NCI-H526 (cell line): Measurements from ENCODE around the gene IRGC.

Experiments used
- DNase-seq, 2 experiments: peaks; one replicate each; lab custom pipeline; 2025; lab: John Stamatoyannopoulos, UW

The IRGC gene

DNA sequence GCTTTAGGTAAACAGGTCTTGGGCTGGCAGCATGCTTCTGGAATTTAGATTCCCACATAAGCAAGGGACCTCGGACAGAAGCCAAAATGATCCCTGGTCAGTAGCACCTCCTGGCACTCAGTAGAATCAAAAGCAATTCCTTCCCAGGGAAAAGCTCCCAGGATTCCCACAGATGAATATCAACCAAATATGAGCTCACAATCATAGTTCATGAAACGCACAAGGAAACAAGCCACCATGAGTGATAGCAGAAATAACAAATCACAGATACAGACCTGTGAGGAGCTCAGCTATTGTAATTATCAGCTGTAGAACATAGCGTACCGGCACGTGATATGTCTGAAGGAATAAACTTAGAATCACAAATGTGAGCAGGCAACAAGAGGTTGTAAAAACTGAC, 24.1 kb upstream of the IRGC start:
- DNase-seq, result no peak

DNA sequence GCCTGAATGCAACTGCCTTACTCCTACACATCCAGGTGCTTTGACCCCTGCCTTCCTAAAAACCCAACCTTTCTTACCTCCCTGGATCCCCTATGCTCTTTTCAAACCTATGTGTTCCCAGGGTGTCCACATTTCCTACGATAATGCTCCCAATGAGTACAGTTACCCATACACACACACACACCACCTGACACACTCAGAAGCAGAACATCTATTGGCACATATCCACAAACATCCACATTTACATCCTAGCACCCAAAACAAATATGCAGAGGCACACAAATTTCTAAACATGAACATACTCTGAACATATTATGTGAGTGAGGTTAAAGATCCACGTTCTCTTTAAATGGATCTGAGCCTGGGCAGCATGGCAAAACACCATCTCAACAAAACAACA, 23.5 kb upstream of the IRGC start:
- no peak for DNase-seq

GRCh38 chr19:43692877-43693276, 23.0 kb upstream of the IRGC start:
- no peak for DNase-seq

GRCh38 chr19:43694553-43694952, 21.3 kb upstream of the IRGC start:
- DNase-seq, result no peak

- no peak for DNase-seq
Measured at GRCh38 chr19:43695985-43696704, 19.7 kb upstream of the IRGC start.

GRCh38 chr19:43697295-43697694, 18.6 kb upstream of the IRGC start:
- DNase-seq, result no peak

DNA sequence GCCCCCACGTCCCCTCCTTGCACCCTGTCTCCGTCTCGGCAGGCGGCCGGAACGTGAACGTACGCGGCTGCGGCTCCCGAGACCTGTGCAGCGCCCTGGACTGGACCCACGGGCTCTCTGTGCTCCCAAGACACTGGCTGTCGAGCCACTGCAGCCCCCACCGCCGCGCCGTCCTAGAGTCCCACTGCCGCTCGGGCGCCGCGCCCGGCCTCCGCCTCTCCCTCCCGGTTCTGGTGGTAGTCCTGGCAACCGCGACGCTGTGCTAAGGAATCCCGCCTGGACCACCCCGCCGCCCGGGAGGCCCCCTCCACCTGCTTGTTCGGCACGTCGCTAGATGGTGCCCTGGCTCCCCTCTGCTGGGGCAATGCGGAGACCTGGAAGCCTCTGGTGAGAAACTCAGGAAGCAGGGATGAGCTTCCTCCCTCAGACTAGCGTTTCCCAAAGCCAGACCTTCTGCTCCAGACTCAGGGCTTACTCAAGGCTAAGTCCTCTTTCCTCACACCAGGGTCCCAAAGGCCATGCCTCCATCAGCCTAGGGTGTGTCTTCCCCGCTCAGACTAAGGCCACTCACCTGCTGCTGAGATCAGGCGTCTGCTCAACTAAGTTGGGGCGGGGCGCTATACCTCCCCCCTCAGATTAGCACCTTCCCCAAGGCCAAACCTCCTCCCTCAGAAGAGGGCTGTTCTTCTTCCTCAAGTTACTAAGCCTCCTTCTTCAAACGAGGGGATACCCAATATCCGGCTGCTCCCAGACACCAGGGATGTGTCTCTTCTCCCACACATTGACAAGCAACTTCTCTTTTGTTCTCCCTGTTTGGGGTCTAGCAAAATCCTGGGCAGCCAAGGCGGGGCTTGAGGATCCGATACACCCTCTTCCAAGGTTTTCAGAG, 16.1 kb upstream of the IRGC start:
- peak in 1 of 2 experiments; percentile 50 for DNase-seq

DNA sequence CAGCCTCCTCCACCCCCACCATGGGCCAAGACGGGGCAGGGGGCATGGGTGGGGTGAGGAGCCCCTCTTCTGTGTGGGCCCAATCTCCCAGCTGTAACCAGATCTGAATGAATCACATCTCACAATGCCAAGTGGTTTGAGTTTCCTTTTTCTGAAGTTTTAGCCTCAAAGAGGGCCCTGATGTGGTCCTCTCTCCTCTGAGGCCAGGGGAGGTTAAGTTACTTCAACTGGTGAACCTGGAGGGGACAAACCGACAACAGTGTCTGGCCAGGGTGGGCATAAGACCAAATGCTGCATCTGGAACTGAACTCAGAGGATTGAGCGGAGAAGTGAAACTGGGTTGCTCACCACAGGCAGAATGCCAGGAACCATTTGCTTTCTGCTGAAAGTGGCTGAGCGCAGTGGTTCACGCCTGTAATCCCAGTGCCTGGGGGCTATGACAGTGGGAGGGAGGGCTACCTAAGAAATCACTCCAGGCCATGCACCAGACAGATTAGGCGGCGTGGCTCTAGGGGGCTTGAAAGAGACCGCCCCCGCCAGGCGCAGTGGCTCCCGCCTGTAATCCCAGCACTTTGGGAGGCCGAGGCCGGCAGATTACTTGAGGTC, 15.4 kb upstream of the IRGC start:
- no peak for DNase-seq

DNA sequence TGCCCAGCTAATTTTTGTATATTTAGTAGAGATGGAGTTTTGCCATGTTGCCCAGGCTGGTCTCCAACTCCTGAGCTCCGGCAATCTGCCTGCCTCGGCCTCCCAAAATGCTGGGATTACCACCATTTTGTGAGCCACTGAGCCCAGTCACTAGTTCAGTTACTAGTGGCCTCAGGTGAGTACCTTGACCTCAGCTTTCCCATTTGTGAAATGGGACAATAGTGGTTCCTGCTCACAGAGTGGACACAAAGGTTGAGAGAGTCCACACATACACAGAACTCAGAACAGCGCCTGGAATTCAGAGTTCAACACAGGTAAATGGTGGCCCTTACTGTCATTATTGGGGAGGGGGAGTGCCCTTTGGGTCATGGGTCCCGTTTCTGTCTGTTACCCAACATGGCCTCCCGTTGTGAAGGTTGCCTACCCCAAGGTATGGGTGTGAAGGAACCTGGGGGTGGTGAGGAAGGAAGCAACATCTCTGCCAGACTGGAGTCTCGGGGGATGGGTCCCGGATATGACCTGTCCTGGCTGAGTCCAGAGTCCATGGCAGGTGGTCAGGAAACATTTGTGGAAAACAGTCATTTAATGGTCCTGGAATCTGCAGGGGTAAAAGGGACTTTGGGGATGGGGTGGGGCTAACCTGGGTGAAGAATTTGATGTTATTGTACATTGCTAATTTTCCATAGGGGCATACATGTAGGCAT, 11.7 kb upstream of the IRGC start:
- DNase-seq, result no peak

DNA sequence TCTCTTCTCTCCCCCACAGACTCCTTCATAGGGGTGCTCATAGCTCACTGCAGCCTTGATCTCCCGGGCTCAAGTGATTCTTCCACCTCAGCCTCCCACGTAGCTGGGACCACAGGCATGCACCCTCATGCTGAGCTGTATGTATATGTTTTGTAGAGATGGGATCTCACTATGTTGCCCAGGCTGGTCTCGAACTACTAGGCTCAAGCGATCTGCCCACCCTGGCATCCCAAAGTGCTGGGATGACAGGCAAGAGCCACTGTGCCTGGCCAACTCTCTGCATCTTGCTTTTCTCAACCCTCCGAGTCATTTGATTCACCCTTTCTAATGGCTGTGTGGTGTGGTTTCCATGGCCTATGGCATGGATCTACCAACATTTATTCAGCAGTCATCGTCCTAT, 10.1 kb upstream of the IRGC start:
- no peak for DNase-seq

GRCh38 chr19:43707158-43707712, 8.6 kb upstream of the IRGC start:
- DNase-seq, result no peak

GRCh38 chr19:43708716-43709115, 7.2 kb upstream of the IRGC start:
- no peak for DNase-seq

DNA sequence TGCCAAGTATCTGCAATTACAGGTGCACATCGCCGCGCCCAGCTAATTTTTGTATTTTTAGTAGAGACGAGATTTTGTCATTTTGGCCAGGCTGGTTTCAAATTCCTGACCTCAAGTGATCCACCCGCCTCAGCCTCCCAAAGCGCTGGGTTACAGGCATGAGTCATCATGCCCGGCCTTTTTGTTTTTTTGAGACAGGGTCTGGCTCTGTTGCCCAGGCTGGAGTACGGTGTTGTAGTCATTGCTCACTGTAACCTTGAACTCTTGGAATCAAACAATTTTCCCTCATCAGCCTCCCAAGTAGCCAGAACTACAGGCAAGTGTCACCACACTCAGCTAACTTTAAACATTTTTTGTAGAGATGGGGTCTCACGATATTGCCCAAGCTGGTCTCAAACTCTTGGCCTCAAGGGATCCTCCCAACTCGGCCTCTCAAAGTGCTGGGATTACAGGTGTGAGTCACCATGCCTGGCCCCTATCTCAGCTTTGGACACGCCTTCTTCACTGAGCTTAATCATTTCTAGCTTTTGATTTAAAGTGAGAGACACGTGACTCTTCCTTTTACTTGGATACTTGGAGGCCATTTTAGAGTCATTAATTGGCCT, 4.0 kb upstream of the IRGC start:
- no peak for DNase-seq

DNA sequence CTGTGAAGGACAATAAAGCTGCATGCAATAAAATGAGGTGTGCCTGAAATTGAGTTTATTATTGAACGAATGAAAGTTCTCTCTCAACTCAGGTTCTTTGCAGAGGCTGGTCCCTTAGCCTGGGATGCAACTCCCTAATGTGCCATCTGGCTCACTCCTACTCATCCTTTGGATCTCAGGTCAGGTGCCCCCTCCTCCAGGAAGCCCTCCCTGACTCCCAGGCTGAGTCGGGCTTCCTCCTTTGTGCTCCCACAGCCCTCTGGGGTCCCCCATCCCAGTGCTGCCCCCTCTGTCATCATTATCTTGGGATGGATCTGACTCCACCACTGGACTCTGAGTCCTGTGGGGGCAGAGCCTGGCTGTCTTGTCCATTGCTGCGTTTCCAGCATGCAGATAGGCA, 2.7 kb upstream of the IRGC start:
- DNase-seq, result no peak

- no peak for DNase-seq
Measured at GRCh38 chr19:43718627-43719377, 2.9 kb downstream of the IRGC start.

GRCh38 chr19:43719378-43719868, 3.5 kb downstream of the IRGC start:
- no peak for DNase-seq

GRCh38 chr19:43719918-43720317, 4.0 kb downstream of the IRGC start:
- DNase-seq, result no peak

DNA sequence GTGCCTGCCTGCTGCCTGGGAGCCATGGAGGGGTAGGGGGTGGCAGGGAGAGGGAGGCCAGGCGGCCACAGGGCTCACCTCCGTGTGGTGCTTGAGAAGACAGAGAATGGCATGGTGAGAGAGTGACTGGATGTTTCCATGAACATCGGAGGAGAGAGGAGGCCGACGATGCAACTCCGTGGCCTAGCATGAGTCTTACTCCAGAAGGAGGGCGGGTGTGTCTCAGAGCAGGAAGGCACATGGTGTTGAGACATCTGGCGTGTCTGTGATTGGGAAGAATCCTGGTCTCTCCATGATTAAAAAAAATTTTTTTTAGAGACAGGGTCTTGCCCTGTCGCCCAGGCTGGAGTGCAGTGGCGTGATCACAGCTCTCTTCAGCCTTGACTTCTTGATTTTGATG, 5.1 kb downstream of the IRGC start:
- no peak for DNase-seq

DNA sequence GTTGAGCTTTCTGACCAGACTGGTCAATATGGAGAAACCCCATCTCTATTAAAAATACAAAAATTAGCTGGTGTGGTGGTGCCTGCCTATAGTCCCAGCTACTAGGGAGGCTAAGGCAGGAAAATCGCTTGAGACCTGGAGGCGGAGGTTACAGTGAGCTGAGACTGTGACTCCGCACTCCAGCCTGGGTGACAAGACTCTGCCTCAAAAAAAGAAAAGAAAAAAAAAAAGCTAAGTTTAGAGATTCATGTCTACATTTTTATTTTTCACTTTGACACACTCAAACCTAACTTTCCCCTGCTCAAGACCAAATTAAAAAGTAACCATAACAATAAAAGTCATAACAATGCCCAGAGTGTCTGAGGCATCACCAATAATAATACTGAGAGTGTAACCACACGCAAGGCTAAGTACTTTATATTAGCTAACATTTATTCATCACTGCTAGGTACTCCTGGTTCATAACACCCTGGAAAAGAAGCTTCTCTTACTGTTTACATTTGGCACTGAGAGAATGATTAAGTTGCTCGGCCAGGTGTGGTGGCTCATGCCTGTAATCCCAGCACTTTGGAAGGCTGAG, 5.7 kb downstream of the IRGC start:
- DNase-seq, result no peak

GRCh38 chr19:43723588-43723987, 7.7 kb downstream of the IRGC start:
- DNase-seq, result no peak
